Measurements from ENCODE around the gene OTULIN. TPM values are rescaled to one million over a fixed set of nuclear protein-coding genes. Genes with fewer than 3 reads are reported as not detected.

The OTULIN gene
- 27.0 and 31.0 TPM in 2 replicates for total RNA-seq (2014; rRNA removed; shearing (Covaris generic); ENCODE audit: low replicate concordance)

GRCh38 chr5:14664270-14665100 lies at the start of gene OTULIN:
TSS of gene OTULIN (plus strand) at chr5:14664718. CDS start at chr5:14664826, 108 bp downstream.
- Histone ChIP-seq H3K27me3 (ENCODE audit: low read length) (no peaks in the 10 kb centered on the region), H4K20me1 (ENCODE audit: insufficient read depth, low read depth, low read length) (peaks cover 32% of the 10 kb centered on the region), H3K36me3 (ENCODE audit: insufficient read depth, low read length) (no peaks in the 10 kb centered on the region), H3K4me3 (ENCODE audit: low read length) (peak within 1 kb of the TSS; percentile 74), H3K9me3 (ENCODE audit: low read length) (no peaks in the 10 kb centered on the region), H3K9me2 (replicated peaks; ENCODE audit: insufficient read depth, low read length) (no peaks in the 10 kb centered on the region), H3K27ac (ENCODE audit: low read length) (peak within 1 kb of the TSS; percentile 67), H3K4me2 (ENCODE audit: low read depth, low read length, poor library complexity, severe bottlenecking) (peak within 1 kb of the TSS; percentile 90), H2AFZ (ENCODE audit: low read length) (peak within 1 kb of the TSS; percentile 54; the same call in 1 of the 2 replicates), H3K4me1 (ENCODE audit: low read length) (peaks cover 60% of the 10 kb centered on the region), H3K9ac (ENCODE audit: low read length) (peak within 1 kb of the TSS; percentile 76), H3K79me2 (ENCODE audit: low read length) (peaks cover 51% of the 10 kb centered on the region)
- DNase-seq, result peak; percentile 95

GRCh38 chr5:14615365-14615764 lies 49.2 kb upstream of the OTULIN start:
- no peak for DNase-seq
- no peak overlapping the region for H3K9ac ChIP-seq (ENCODE audit: low read length)
- no peaks in the 10 kb centered on the region for H3K79me2 ChIP-seq (ENCODE audit: low read length)
- no peak overlapping the region for H2AFZ ChIP-seq (ENCODE audit: low read length)
- no peaks in the 10 kb centered on the region for H3K36me3 ChIP-seq (ENCODE audit: insufficient read depth, low read length)
- H3K27me3 ChIP-seq (ENCODE audit: low read length), result no peaks in the 10 kb centered on the region
- H3K9me2 ChIP-seq (replicated peaks; ENCODE audit: insufficient read depth, low read length), result no peaks in the 10 kb centered on the region
- H3K27ac ChIP-seq (ENCODE audit: low read length), result no peak overlapping the region
- no peak overlapping the region for H3K4me3 ChIP-seq (ENCODE audit: low read length)
- no peaks in the 10 kb centered on the region for H3K4me1 ChIP-seq (ENCODE audit: low read length)
- H4K20me1 ChIP-seq (ENCODE audit: insufficient read depth, low read depth, low read length), result no peaks in the 10 kb centered on the region
- no peaks in the 10 kb centered on the region for H3K9me3 ChIP-seq (ENCODE audit: low read length)
- no peak overlapping the region for H3K4me2 ChIP-seq (ENCODE audit: low read depth, low read length, poor library complexity, severe bottlenecking)

GRCh38 chr5:14617441-14617840 lies 47.1 kb upstream of the OTULIN start:
- no peaks in the 10 kb centered on the region for H3K9me3 ChIP-seq (ENCODE audit: low read length)
- no peak overlapping the region for H3K9ac ChIP-seq (ENCODE audit: low read length)
- H3K4me1 ChIP-seq (ENCODE audit: low read length), result no peaks in the 10 kb centered on the region
- no peaks in the 10 kb centered on the region for H3K36me3 ChIP-seq (ENCODE audit: insufficient read depth, low read length)
- no peak overlapping the region for H3K4me2 ChIP-seq (ENCODE audit: low read depth, low read length, poor library complexity, severe bottlenecking)
- H3K4me3 ChIP-seq (ENCODE audit: low read length), result no peak overlapping the region
- no peak for DNase-seq
- no peaks in the 10 kb centered on the region for H3K9me2 ChIP-seq (replicated peaks; ENCODE audit: insufficient read depth, low read length)
- no peaks in the 10 kb centered on the region for H3K27me3 ChIP-seq (ENCODE audit: low read length)
- no peaks in the 10 kb centered on the region for H3K79me2 ChIP-seq (ENCODE audit: low read length)
- H3K27ac ChIP-seq (ENCODE audit: low read length), result no peak overlapping the region
- no peak overlapping the region for H2AFZ ChIP-seq (ENCODE audit: low read length)
- no peaks in the 10 kb centered on the region for H4K20me1 ChIP-seq (ENCODE audit: insufficient read depth, low read depth, low read length)

- no peak overlapping the region for H3K9ac ChIP-seq (ENCODE audit: low read length)
- no peak overlapping the region for H3K4me3 ChIP-seq (ENCODE audit: low read length)
- no peaks in the 10 kb centered on the region for H3K4me1 ChIP-seq (ENCODE audit: low read length)
- no peak overlapping the region for H2AFZ ChIP-seq (ENCODE audit: low read length)
- no peak overlapping the region for H3K4me2 ChIP-seq (ENCODE audit: low read depth, low read length, poor library complexity, severe bottlenecking)
- H4K20me1 ChIP-seq (ENCODE audit: insufficient read depth, low read depth, low read length), result no peaks in the 10 kb centered on the region
- no peaks in the 10 kb centered on the region for H3K27me3 ChIP-seq (ENCODE audit: low read length)
- no peaks in the 10 kb centered on the region for H3K36me3 ChIP-seq (ENCODE audit: insufficient read depth, low read length)
- no peak for DNase-seq
- no peaks in the 10 kb centered on the region for H3K79me2 ChIP-seq (ENCODE audit: low read length)
- no peaks in the 10 kb centered on the region for H3K9me2 ChIP-seq (replicated peaks; ENCODE audit: insufficient read depth, low read length)
- no peaks in the 10 kb centered on the region for H3K9me3 ChIP-seq (ENCODE audit: low read length)
- H3K27ac ChIP-seq (ENCODE audit: low read length), result no peak overlapping the region
These were observed 37.2 kb upstream of the OTULIN start for GRCh38 chr5:14627270-14627669.

GRCh38 chr5:14628346-14628745 lies 36.2 kb upstream of the OTULIN start:
- peak; percentile 83 for DNase-seq
- Histone ChIP-seq H2AFZ (ENCODE audit: low read length) (no peak overlapping the region), H3K4me2 (ENCODE audit: low read depth, low read length, poor library complexity, severe bottlenecking) (no peak overlapping the region), H3K9ac (ENCODE audit: low read length) (no peak overlapping the region), H4K20me1 (ENCODE audit: insufficient read depth, low read depth, low read length) (no peaks in the 10 kb centered on the region), H3K4me3 (ENCODE audit: low read length) (no peak overlapping the region), H3K4me1 (ENCODE audit: low read length) (no peaks in the 10 kb centered on the region), H3K27ac (ENCODE audit: low read length) (no peak overlapping the region), H3K9me2 (replicated peaks; ENCODE audit: insufficient read depth, low read length) (no peaks in the 10 kb centered on the region), H3K79me2 (ENCODE audit: low read length) (no peaks in the 10 kb centered on the region), H3K9me3 (ENCODE audit: low read length) (no peaks in the 10 kb centered on the region), H3K27me3 (ENCODE audit: low read length) (no peaks in the 10 kb centered on the region), H3K36me3 (ENCODE audit: insufficient read depth, low read length) (no peaks in the 10 kb centered on the region)

GRCh38 chr5:14630671-14631070 lies 33.8 kb upstream of the OTULIN start:
- Histone ChIP-seq H3K4me2 (ENCODE audit: low read depth, low read length, poor library complexity, severe bottlenecking) (no peak overlapping the region), H3K27ac (ENCODE audit: low read length) (no peak overlapping the region), H3K9me3 (ENCODE audit: low read length) (no peaks in the 10 kb centered on the region), H3K27me3 (ENCODE audit: low read length) (no peaks in the 10 kb centered on the region), H3K9me2 (replicated peaks; ENCODE audit: insufficient read depth, low read length) (no peaks in the 10 kb centered on the region), H3K9ac (ENCODE audit: low read length) (no peak overlapping the region), H2AFZ (ENCODE audit: low read length) (no peak overlapping the region), H3K4me3 (ENCODE audit: low read length) (no peak overlapping the region), H3K36me3 (ENCODE audit: insufficient read depth, low read length) (no peaks in the 10 kb centered on the region), H3K4me1 (ENCODE audit: low read length) (no peaks in the 10 kb centered on the region), H3K79me2 (ENCODE audit: low read length) (no peaks in the 10 kb centered on the region), H4K20me1 (ENCODE audit: insufficient read depth, low read depth, low read length) (no peaks in the 10 kb centered on the region)
- no peak for DNase-seq

- H3K4me1 ChIP-seq (ENCODE audit: low read length), result no peaks in the 10 kb centered on the region
- no peak overlapping the region for H3K27ac ChIP-seq (ENCODE audit: low read length)
- no peak overlapping the region for H3K9ac ChIP-seq (ENCODE audit: low read length)
- H2AFZ ChIP-seq (ENCODE audit: low read length), result no peak overlapping the region
- no peak for DNase-seq
- no peaks in the 10 kb centered on the region for H3K27me3 ChIP-seq (ENCODE audit: low read length)
- H3K9me3 ChIP-seq (ENCODE audit: low read length), result no peaks in the 10 kb centered on the region
- no peak overlapping the region for H3K4me2 ChIP-seq (ENCODE audit: low read depth, low read length, poor library complexity, severe bottlenecking)
- no peak overlapping the region for H3K4me3 ChIP-seq (ENCODE audit: low read length)
- no peaks in the 10 kb centered on the region for H4K20me1 ChIP-seq (ENCODE audit: insufficient read depth, low read depth, low read length)
- H3K79me2 ChIP-seq (ENCODE audit: low read length), result no peaks in the 10 kb centered on the region
- H3K36me3 ChIP-seq (ENCODE audit: insufficient read depth, low read length), result no peaks in the 10 kb centered on the region
- no peaks in the 10 kb centered on the region for H3K9me2 ChIP-seq (replicated peaks; ENCODE audit: insufficient read depth, low read length)
These were observed 28.9 kb upstream of the OTULIN start for GRCh38 chr5:14635656-14636055.

- Histone ChIP-seq H3K27me3 (ENCODE audit: low read length) (no peaks in the 10 kb centered on the region), H3K9ac (ENCODE audit: low read length) (no peak overlapping the region), H2AFZ (ENCODE audit: low read length) (no peak overlapping the region), H3K4me1 (ENCODE audit: low read length) (no peaks in the 10 kb centered on the region), H3K9me2 (replicated peaks; ENCODE audit: insufficient read depth, low read length) (no peaks in the 10 kb centered on the region), H3K27ac (ENCODE audit: low read length) (no peak overlapping the region), H3K9me3 (ENCODE audit: low read length) (no peaks in the 10 kb centered on the region), H4K20me1 (ENCODE audit: insufficient read depth, low read depth, low read length) (no peaks in the 10 kb centered on the region), H3K4me2 (ENCODE audit: low read depth, low read length, poor library complexity, severe bottlenecking) (no peak overlapping the region), H3K79me2 (ENCODE audit: low read length) (no peaks in the 10 kb centered on the region), H3K36me3 (ENCODE audit: insufficient read depth, low read length) (no peaks in the 10 kb centered on the region), H3K4me3 (ENCODE audit: low read length) (no peak overlapping the region)
- DNase-seq, result no peak
These were observed 23.8 kb upstream of the OTULIN start for GRCh38 chr5:14640765-14641164.
